ENCODE measurements around the gene RUNX2. TPM values are rescaled to one million over a fixed set of nuclear protein-coding genes. Genes with fewer than 3 reads are reported as not detected.

The RUNX2 gene
- total and polyA plus RNA-seq, 12 donors = 0.20 to 3.0 (median 1.6) TPM

- H3K27me3 ChIP-seq = no peaks in the 10 kb centered on the region
- H3K36me3 ChIP-seq = peaks cover 0 to 20% (median 0%) of the 10 kb centered on the region in 9 donors
- no peak for TF ChIP-seq CTCF (IDR thresholded peaks at IDR 0.05)
- no peak for ATAC-seq
- H3K4me3 ChIP-seq = no peak overlapping the region
- no peaks in the 10 kb centered on the region for H3K9me3 ChIP-seq
- H3K27ac ChIP-seq = no peak overlapping the region
- 88 to 92% methylated on average over 5 of the region's 5 CpGs for WGBS, 2 donors
- no peaks in the 10 kb centered on the region for H3K4me1 ChIP-seq
- intact Hi-C loops (cut with DNase I) = no loop called here
- DNase-seq = no peak
Observed at GRCh38 chr6:45514454-45515230, 186.5 kb downstream of the RUNX2 start.

DNA sequence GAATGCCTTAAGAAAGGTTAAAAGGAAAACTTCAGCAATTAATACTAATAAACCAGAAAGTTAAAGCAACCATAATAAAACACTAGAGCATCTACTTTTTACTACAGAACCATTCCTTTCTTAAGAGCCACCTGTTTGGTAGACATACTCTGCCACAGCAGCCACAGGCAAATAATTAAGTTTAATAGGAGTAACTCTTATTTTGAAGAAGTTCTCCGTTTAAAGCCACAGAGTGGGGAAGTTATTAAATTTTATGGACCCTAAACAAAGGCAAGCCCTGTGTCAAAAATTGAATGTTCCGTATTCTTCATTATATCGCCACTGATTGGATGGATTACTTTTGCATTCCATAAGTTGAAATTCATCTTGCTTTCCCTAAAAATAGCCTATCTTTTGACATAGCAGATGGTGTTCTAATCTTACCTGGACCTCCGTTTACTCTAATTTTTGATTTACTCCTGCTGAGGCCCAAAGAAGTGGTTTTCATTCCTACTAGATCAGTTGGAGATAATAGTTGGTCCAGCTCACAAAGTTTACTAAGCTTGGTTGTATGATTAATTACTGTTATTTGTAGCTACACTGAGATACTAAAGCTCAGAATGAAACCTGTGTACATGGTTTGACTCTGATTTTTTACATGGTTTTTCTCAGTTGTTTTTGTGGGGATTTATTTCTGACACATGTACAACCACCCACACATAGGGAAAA is 190.0 kb downstream of the RUNX2 start:
- no peaks in the 10 kb centered on the region for H3K27me3 ChIP-seq
- intact Hi-C loops (cut with DNase I) = no loop called here
- ATAC-seq (no peak), DNase-seq (no peak)
- no peak overlapping the region for H3K4me3 ChIP-seq
- no peaks in the 10 kb centered on the region for H3K4me1 ChIP-seq
- H3K9me3 ChIP-seq = no peaks in the 10 kb centered on the region
- peaks cover 0 to 10% (median 0%) of the 10 kb centered on the region in 9 donors for H3K36me3 ChIP-seq
- 80 to 87% methylated on average over 4 of the region's 4 CpGs for WGBS, 2 donors
- H3K27ac ChIP-seq = no peak overlapping the region
- TF ChIP-seq CTCF (IDR thresholded peaks at IDR 0.05) = no peak

- no peak for TF ChIP-seq CTCF (IDR thresholded peaks at IDR 0.05)
- no peak overlapping the region for H3K27ac ChIP-seq
- ATAC-seq (no peak), DNase-seq (no peak)
- intact Hi-C loops (cut with DNase I) = no loop called here
- peaks cover 0 to 4% (median 0%) of the 10 kb centered on the region in 9 donors for H3K36me3 ChIP-seq
- no peaks in the 10 kb centered on the region for H3K9me3 ChIP-seq
- H3K27me3 ChIP-seq = no peaks in the 10 kb centered on the region
- H3K4me1 ChIP-seq = no peaks in the 10 kb centered on the region
- H3K4me3 ChIP-seq = no peak overlapping the region
Observed at GRCh38 chr6:45521226-45521625, 193.1 kb downstream of the RUNX2 start.

GRCh38 chr6:45522486-45522885 is 194.4 kb downstream of the RUNX2 start:
- 87 to 89% methylated on average over 4 of the region's 4 CpGs for WGBS, 2 donors
- Histone ChIP-seq H3K9me3 (no peaks in the 10 kb centered on the region), H3K36me3 (no peaks in the 10 kb centered on the region), H3K4me1 (no peaks in the 10 kb centered on the region), H3K27me3 (no peaks in the 10 kb centered on the region), H3K27ac (no peak overlapping the region), H3K4me3 (no peak overlapping the region)
- DNase-seq = no peak
- TF ChIP-seq CTCF (IDR thresholded peaks at IDR 0.05) = no peak
- no peak for ATAC-seq
- intact Hi-C loops (cut with DNase I) = no loop called here
